ENCODE data around the gene PRKCA.

DNA sequence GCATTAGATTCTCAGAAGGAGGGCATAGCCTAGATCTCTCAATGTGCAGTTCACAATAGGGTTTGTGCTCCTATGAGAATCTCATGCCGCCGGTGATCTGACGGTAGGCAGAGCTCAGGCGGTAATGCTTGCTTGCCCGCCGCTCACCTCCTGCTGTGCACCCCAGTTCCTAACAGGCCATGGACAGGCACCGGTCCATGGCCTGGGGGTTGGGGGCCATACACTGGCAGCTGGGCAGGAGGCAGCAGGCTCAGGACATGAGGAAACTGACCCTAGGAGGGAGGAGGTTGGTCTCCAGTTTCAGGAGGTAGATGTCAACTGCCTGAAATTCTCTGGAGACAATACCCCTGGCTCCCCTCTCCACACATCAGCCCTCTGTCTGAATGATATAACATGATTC is 287.5 kb downstream of the PRKCA start:
- TF ChIP-seq ZNF274 (IDR thresholded peaks at IDR 0.05; ENCODE audit: low read depth, low read length) (no peak), YY1 (IDR thresholded peaks at IDR 0.05; ENCODE audit: insufficient read depth, insufficient read length) (no peak), SUZ12 (IDR thresholded peaks at IDR 0.05; ENCODE audit: extremely low read depth, insufficient read depth, insufficient read length) (no peak)

Data from NT2/D1 (cell line).